IPS-20b (cell line): ENCODE data around the gene DNAH17.

Experiments
- H3K27ac ChIP-seq: one replicate; pipeline ENCODE4 v1.5.1; 2013; ENCODE audit warnings: low read length
- H3K27me3 ChIP-seq: 2 replicates; pipeline ENCODE4 v1.6.1; 2013; ENCODE audit warnings: mild to moderate bottlenecking, low read length, inconsistent platforms; ENCODE audit not compliant: insufficient read depth
- H3K36me3 ChIP-seq: 2 replicates; pipeline ENCODE4 v1.6.1; 2013; ENCODE audit warnings: low read depth, mild to moderate bottlenecking, inconsistent platforms, low read length, moderate library complexity; ENCODE audit not compliant: insufficient read depth
- H3K4me1 ChIP-seq: 2 replicates; pipeline ENCODE4 v1.6.1; 2013; ENCODE audit warnings: mild to moderate bottlenecking, control low read depth, inconsistent platforms, low read length, moderate library complexity; ENCODE audit not compliant: insufficient read depth
- H3K4me3 ChIP-seq: 2 replicates; pipeline ENCODE4 v1.5.1; 2013; ENCODE audit warnings: mild to moderate bottlenecking, low read length, inconsistent platforms
- H3K9ac ChIP-seq: 2 replicates; pipeline ENCODE4 v1.6.1; 2013; ENCODE audit warnings: low read depth, mild to moderate bottlenecking, inconsistent platforms, low read length, moderate library complexity
- H3K9me3 ChIP-seq: 2 replicates; pipeline ENCODE4 v1.6.1; 2013; ENCODE audit warnings: mild to moderate bottlenecking, low read depth, low read length, inconsistent platforms; ENCODE audit not compliant: insufficient read depth

Gene DNAH17

GRCh38 chr17:78444392-78444791, 132.8 kb downstream of the DNAH17 start:
- H3K36me3 ChIP-seq: no peaks in the 10 kb centered on the region
- H3K9ac ChIP-seq: no peak overlapping the region
- H3K27me3 ChIP-seq: no peaks in the 10 kb centered on the region
- H3K9me3 ChIP-seq: no peaks in the 10 kb centered on the region
- no peak overlapping the region for H3K27ac ChIP-seq
- no peak overlapping the region for H3K4me3 ChIP-seq
- H3K4me1 ChIP-seq: no peaks in the 10 kb centered on the region

- H3K27me3 ChIP-seq: no peaks in the 10 kb centered on the region
- H3K36me3 ChIP-seq: no peaks in the 10 kb centered on the region
- no peaks in the 10 kb centered on the region for H3K9me3 ChIP-seq
- no peak overlapping the region for H3K9ac ChIP-seq
- H3K27ac ChIP-seq: no peak overlapping the region
- no peak overlapping the region for H3K4me3 ChIP-seq
- H3K4me1 ChIP-seq: no peaks in the 10 kb centered on the region
Measured at GRCh38 chr17:78442648-78443218, 134.5 kb downstream of the DNAH17 start.

GRCh38 chr17:78441271-78441971, 135.8 kb downstream of the DNAH17 start:
- no peak overlapping the region for H3K27ac ChIP-seq
- H3K4me1 ChIP-seq: no peaks in the 10 kb centered on the region
- no peak overlapping the region for H3K4me3 ChIP-seq
- no peaks in the 10 kb centered on the region for H3K27me3 ChIP-seq
- H3K36me3 ChIP-seq: no peaks in the 10 kb centered on the region
- no peak overlapping the region for H3K9ac ChIP-seq
- no peaks in the 10 kb centered on the region for H3K9me3 ChIP-seq

GRCh38 chr17:78438694-78439325, 138.4 kb downstream of the DNAH17 start:
- H3K36me3 ChIP-seq: no peaks in the 10 kb centered on the region
- H3K27me3 ChIP-seq: no peaks in the 10 kb centered on the region
- no peak overlapping the region for H3K9ac ChIP-seq

GRCh38 chr17:78438271-78438691, 138.9 kb downstream of the DNAH17 start:
- no peak overlapping the region for H3K4me3 ChIP-seq
- no peaks in the 10 kb centered on the region; the same call in 1 of the 2 replicates for H3K4me1 ChIP-seq
- H3K27ac ChIP-seq: no peak overlapping the region
- H3K27me3 ChIP-seq: no peaks in the 10 kb centered on the region
- H3K9me3 ChIP-seq: no peaks in the 10 kb centered on the region
- H3K36me3 ChIP-seq: no peaks in the 10 kb centered on the region
- H3K9ac ChIP-seq: no peak overlapping the region

More at GRCh38 chr17:78438694-78439325, 138.4 kb downstream of the DNAH17 start:
- Histone ChIP-seq H3K9me3 (no peaks in the 10 kb centered on the region), H3K27ac (no peak overlapping the region), H3K4me3 (no peak overlapping the region), H3K4me1 (no peaks in the 10 kb centered on the region; the same call in 1 of the 2 replicates)

- H3K9ac ChIP-seq: no peak overlapping the region
- H3K9me3 ChIP-seq: no peaks in the 10 kb centered on the region
- no peak overlapping the region for H3K4me3 ChIP-seq
- no peaks in the 10 kb centered on the region for H3K36me3 ChIP-seq
- no peaks in the 10 kb centered on the region; the same call in 1 of the 2 replicates for H3K4me1 ChIP-seq
- H3K27me3 ChIP-seq: no peaks in the 10 kb centered on the region
- no peak overlapping the region for H3K27ac ChIP-seq
Measured at GRCh38 chr17:78437508-78438169, 139.6 kb downstream of the DNAH17 start.

- Histone ChIP-seq H3K4me3 (no peak overlapping the region), H3K27ac (no peak overlapping the region), H3K9me3 (no peaks in the 10 kb centered on the region), H3K36me3 (no peaks in the 10 kb centered on the region), H3K27me3 (no peaks in the 10 kb centered on the region), H3K4me1 (peaks cover 5% of the 10 kb centered on the region; the same call in 1 of the 2 replicates), H3K9ac (no peak overlapping the region)
Measured at GRCh38 chr17:78435330-78436005, 141.7 kb downstream of the DNAH17 start.

GRCh38 chr17:78434455-78435329, 142.5 kb downstream of the DNAH17 start:
- Histone ChIP-seq H3K4me3 (no peak overlapping the region), H3K27me3 (no peaks in the 10 kb centered on the region), H3K36me3 (peaks cover under 1% of the 10 kb centered on the region; the same call in 1 of the 2 replicates), H3K27ac (no peak overlapping the region), H3K9me3 (no peaks in the 10 kb centered on the region), H3K4me1 (peaks cover 5% of the 10 kb centered on the region; the same call in 1 of the 2 replicates), H3K9ac (no peak overlapping the region)

- no peaks in the 10 kb centered on the region for H3K9me3 ChIP-seq
- no peak overlapping the region for H3K9ac ChIP-seq
- H3K27ac ChIP-seq: no peak overlapping the region
- H3K27me3 ChIP-seq: no peaks in the 10 kb centered on the region
- H3K4me1 ChIP-seq: peaks cover 5% of the 10 kb centered on the region; the same call in 1 of the 2 replicates
- H3K36me3 ChIP-seq: peaks cover 6% of the 10 kb centered on the region; the same call in 1 of the 2 replicates
- H3K4me3 ChIP-seq: no peak overlapping the region
Measured at GRCh38 chr17:78433780-78434335, 143.3 kb downstream of the DNAH17 start.

- Histone ChIP-seq H3K4me1 (peaks cover 5% of the 10 kb centered on the region; the same call in 1 of the 2 replicates), H3K27me3 (no peaks in the 10 kb centered on the region), H3K4me3 (no peak overlapping the region), H3K9ac (no peak overlapping the region), H3K9me3 (no peaks in the 10 kb centered on the region), H3K36me3 (peaks cover 6% of the 10 kb centered on the region; the same call in 1 of the 2 replicates), H3K27ac (no peak overlapping the region)
Measured at GRCh38 chr17:78433013-78433727, 144.0 kb downstream of the DNAH17 start.
